HEK293 (cell line): ENCODE measurements around the gene GNL2.
A peak's percentile ranks its signal among the peaks of the same experiment; 100 is the strongest.

ENCODE experiments used
- CTCF ChIP-seq: fragments of 450-650 bp; formaldehyde crosslinking; IDR thresholded peaks from 2 replicates; pipeline ENCODE4 v1.5.1; 2016; ENCODE audit warnings: missing biosample characterization, missing genetic modification characterization
- INSM2 ChIP-seq: fragments of 450-650 bp; formaldehyde crosslinking; IDR thresholded peaks from 2 replicates; pipeline ENCODE4 v1.5.1; 2016; ENCODE audit warnings: missing biosample characterization, missing genetic modification characterization
- PRDM10 ChIP-seq: fragments of 450-650 bp; formaldehyde crosslinking; IDR thresholded peaks from 2 replicates; pipeline ENCODE4 v1.5.1; 2016; ENCODE audit warnings: missing biosample characterization, missing genetic modification characterization
- REPIN1 ChIP-seq: fragments of 450-650 bp; formaldehyde crosslinking; IDR thresholded peaks from 2 replicates; pipeline ENCODE4 v1.5.1; 2017; ENCODE audit warnings: missing biosample characterization, missing genetic modification characterization, low read depth
- REST ChIP-seq: fragments of 450-650 bp; formaldehyde crosslinking; IDR thresholded peaks from 2 replicates; pipeline ENCODE4 v1.5.1; 2016; ENCODE audit warnings: missing biosample characterization, missing genetic modification characterization
- SP2 ChIP-seq: fragments of 450-650 bp; formaldehyde crosslinking; IDR thresholded peaks from 2 replicates; pipeline ENCODE4 v1.5.1; 2016; ENCODE audit warnings: missing biosample characterization, missing genetic modification characterization
- YY1 ChIP-seq: fragments of 450-650 bp; formaldehyde crosslinking; IDR thresholded peaks from 2 replicates; pipeline ENCODE4 v1.5.1; 2018; ENCODE audit warnings: missing biosample characterization, missing genetic modification characterization
- ZBTB21 ChIP-seq: fragments of 450-650 bp; formaldehyde crosslinking; IDR thresholded peaks from 2 replicates; pipeline ENCODE4 v1.5.1; 2017; ENCODE audit warnings: missing biosample characterization, missing genetic modification characterization
- ZNF10 ChIP-seq: fragments of 450-650 bp; formaldehyde crosslinking; IDR thresholded peaks from 2 replicates; pipeline ENCODE4 v1.5.1; 2017; ENCODE audit warnings: missing biosample characterization, missing genetic modification characterization
- ZNF121 ChIP-seq: fragments of 450-650 bp; formaldehyde crosslinking; IDR thresholded peaks from 2 replicates; pipeline ENCODE4 v1.5.1; 2016; ENCODE audit warnings: missing biosample characterization, missing genetic modification characterization
- ZNF555 ChIP-seq: fragments of 450-650 bp; formaldehyde crosslinking; conservative IDR thresholded peaks from 2 replicates; pipeline ENCODE4 v1.5.1; 2017; ENCODE audit warnings: missing biosample characterization, mild to moderate bottlenecking, missing genetic modification characterization, inconsistent platforms
- ZNF654 ChIP-seq: fragments of 450-650 bp; formaldehyde crosslinking; IDR thresholded peaks from 2 replicates; pipeline ENCODE4 v1.5.1; 2016; ENCODE audit warnings: low read depth, missing biosample characterization, missing genetic modification characterization
- ZNF747 ChIP-seq: fragments of 450-650 bp; formaldehyde crosslinking; IDR thresholded peaks from 2 replicates; pipeline ENCODE4 v1.5.1; 2016; ENCODE audit warnings: missing biosample characterization, missing genetic modification characterization

GRCh38 chr1:37561133-37562132 is 34.3 kb downstream of the GNL2 start:
- TF ChIP-seq ZNF747 (tag by site-specific recombination) (no peak), SP2 (tag by site-specific recombination) (no peak), CTCF (tag by site-specific recombination) (peak; percentile 59; the same call in 1 of the 2 replicates), ZBTB21 (tag by site-specific recombination) (no peak), PRDM10 (tag by site-specific recombination) (no peak), YY1 (tag by site-specific recombination) (no peak), REST (tag by site-specific recombination) (no peak), ZNF10 (tag by site-specific recombination) (no peak), ZNF121 (tag by site-specific recombination) (no peak), ZNF654 (tag by site-specific recombination) (peak; percentile 59), REPIN1 (no peak), ZNF555 (tag by site-specific recombination) (no peak), INSM2 (tag by site-specific recombination) (no peak)
